WTC11 (cell line): Measurements from ENCODE around the gene AGBL4. TPM values are rescaled to one million over a fixed set of nuclear protein-coding genes. Genes with fewer than 3 reads are reported as not detected.
A peak's percentile ranks its signal among the peaks of the same experiment; 100 is the strongest.

Experiments
- ATAC-seq: fragments of 200-7000 bp; cut with Tn5 transposase; 2 replicates; pipeline ENCODE4 v1.10.0; 2021; ENCODE audit warnings: mild to moderate bottlenecking, moderate library complexity
- CTCF ChIA-PET: fragments of 300-600 bp; sonication (Branson Sonifier 250); formaldehyde crosslinking; loops from one replicate; lab custom pipeline; 2021; ENCODE audit warnings: antibody characterized with exemption; lab: Charles Lee
- POLR2A ChIA-PET: fragments of 350-600 bp; sonication (Branson Sonifier 250); formaldehyde crosslinking; loops from one replicate; lab custom pipeline; 2021; ENCODE audit warnings: antibody characterized with exemption; lab: Charles Lee
- DNase-seq: peaks from one replicate; pipeline ENCODE4 v3.0.0; 2021; ENCODE audit warnings: low spot score
- H3K27ac Mint-ChIP-seq: 2 replicates; pipeline ENCODE4 v1.8.0; 2021; ENCODE audit warnings: mixed read lengths
- H3K27me3 Mint-ChIP-seq: 2 replicates; pipeline ENCODE4 v1.8.0; 2021; ENCODE audit warnings: low read depth, mild to moderate bottlenecking, moderate library complexity, mixed read lengths
- H3K36me3 Mint-ChIP-seq: 2 replicates; pipeline ENCODE4 v1.8.0; 2021; ENCODE audit warnings: mixed read lengths
- H3K4me1 Mint-ChIP-seq: 2 replicates; pipeline ENCODE4 v1.8.0; 2022; ENCODE audit warnings: mixed read lengths
- H3K4me3 Mint-ChIP-seq: 2 replicates; pipeline ENCODE4 v1.8.0; 2021; ENCODE audit warnings: mild to moderate bottlenecking, moderate library complexity, mixed read lengths
- H3K9me3 Mint-ChIP-seq: 2 replicates; pipeline ENCODE4 v1.8.0; 2021; ENCODE audit warnings: mixed read lengths
- AR ChIP-seq: fragments of 250-450 bp; sonication (Bioruptor Pico); IDR thresholded peaks from 2 replicates; pipeline ENCODE4 v1.9.0; 2021; ENCODE audit warnings: mild to moderate bottlenecking
- ATF6 ChIP-seq: sonication (generic); formaldehyde crosslinking; IDR thresholded peaks from 2 replicates; pipeline ENCODE4 v1.8.1; 2023; ENCODE audit warnings: mild to moderate bottlenecking, missing genetic modification reagents
- CBFB ChIP-seq: sonication (generic); formaldehyde crosslinking; IDR thresholded peaks from 2 replicates; pipeline ENCODE4 v1.8.1; 2022; ENCODE audit warnings: mild to moderate bottlenecking, low read depth, missing genetic modification reagents
- E2F1 ChIP-seq: sonication (generic); formaldehyde crosslinking; IDR thresholded peaks from 2 replicates; pipeline ENCODE4 v1.8.0; 2022; ENCODE audit warnings: mild to moderate bottlenecking, missing genetic modification reagents
- EMX1 ChIP-seq: fragments of 250-450 bp; sonication (Bioruptor Pico); IDR thresholded peaks from 2 replicates; pipeline ENCODE4 v1.8.0; 2021; ENCODE audit warnings: mild to moderate bottlenecking
- ETV6 ChIP-seq: sonication (generic); formaldehyde crosslinking; IDR thresholded peaks from 2 replicates; pipeline ENCODE4 v1.8.1; 2022; ENCODE audit warnings: mild to moderate bottlenecking, missing genetic modification reagents
- GABPB1 ChIP-seq: sonication (generic); formaldehyde crosslinking; IDR thresholded peaks from 2 replicates; pipeline ENCODE4 v1.8.1; 2023; ENCODE audit warnings: mild to moderate bottlenecking, missing genetic modification reagents
- GRHL2 ChIP-seq: fragments of 250-450 bp; sonication (Bioruptor Pico); IDR thresholded peaks from 2 replicates; pipeline ENCODE4 v1.8.0; 2022; ENCODE audit warnings: mild to moderate bottlenecking, moderate library complexity; ENCODE audit not compliant: insufficient replicate concordance, severe bottlenecking
- HMGXB4 ChIP-seq: sonication (generic); formaldehyde crosslinking; IDR thresholded peaks from 2 replicates; pipeline ENCODE4 v1.8.1; 2023; ENCODE audit warnings: mild to moderate bottlenecking, moderate library complexity, missing genetic modification reagents
- JUN ChIP-seq: sonication (generic); formaldehyde crosslinking; IDR thresholded peaks from 2 replicates; pipeline ENCODE4 v1.8.0; 2023; ENCODE audit warnings: mild to moderate bottlenecking, missing genetic modification reagents
- KAT7 ChIP-seq: sonication (generic); formaldehyde crosslinking; IDR thresholded peaks from 2 replicates; pipeline ENCODE4 v1.8.1; 2023; ENCODE audit warnings: missing genetic modification reagents, mild to moderate bottlenecking, borderline replicate concordance
- NR1H2 ChIP-seq: sonication (generic); formaldehyde crosslinking; IDR thresholded peaks from 2 replicates; pipeline ENCODE4 v1.9.0; 2021; ENCODE audit warnings: mild to moderate bottlenecking, moderate library complexity, missing genetic modification reagents
- RORB ChIP-seq: fragments of 250-450 bp; sonication (Bioruptor Pico); IDR thresholded peaks from 2 replicates; pipeline ENCODE4 v1.9.0; 2021; ENCODE audit warnings: mild to moderate bottlenecking
- SP1 ChIP-seq: sonication (generic); formaldehyde crosslinking; conservative IDR thresholded peaks from 2 replicates; pipeline ENCODE4 v1.8.1; 2022; ENCODE audit warnings: missing genetic modification reagents
- TP53 ChIP-seq: sonication (generic); formaldehyde crosslinking; IDR thresholded peaks from 2 replicates; pipeline ENCODE4 v1.8.1; 2023; ENCODE audit warnings: mild to moderate bottlenecking, missing genetic modification reagents
- ZBTB21 ChIP-seq: sonication (generic); formaldehyde crosslinking; IDR thresholded peaks from 2 replicates; pipeline ENCODE4 v1.8.1; 2023; ENCODE audit warnings: mild to moderate bottlenecking, missing genetic modification reagents, borderline replicate concordance
- ZNF281 ChIP-seq: sonication (generic); formaldehyde crosslinking; IDR thresholded peaks from 2 replicates; pipeline ENCODE4 v1.8.0; 2023; ENCODE audit warnings: mild to moderate bottlenecking, missing genetic modification reagents
- ZNF396 ChIP-seq: fragments of 250-450 bp; sonication (Bioruptor Pico); IDR thresholded peaks from 2 replicates; pipeline ENCODE4 v1.8.0; 2021; ENCODE audit warnings: mild to moderate bottlenecking, moderate library complexity, borderline replicate concordance
- ZNF423 ChIP-seq: fragments of 250-450 bp; sonication (Bioruptor Pico); IDR thresholded peaks from 2 replicates; pipeline ENCODE4 v2.1.2; 2022; ENCODE audit warnings: mild to moderate bottlenecking, moderate library complexity
- total RNA-seq: library from RNA; stranded (reverse); gene quantifications from 3 replicates; pipeline ENCODE4 v1.2.3, GENCODE V29; 2021

The AGBL4 gene
- total RNA-seq, 1 experiment from 2014 or later, result 0.87 TPM

GRCh38 chr1:48555271-48555670, 1468.5 kb downstream of the AGBL4 start (continued):
- TF ChIP-seq CBFB (CRISPR knock-in tag), result no peak
- TF ChIP-seq, all 79 proteins: peak for 0

GRCh38 chr1:48552903-48553606, 1470.7 kb downstream of the AGBL4 start:
- no peak for ATAC-seq

GRCh38 chr1:48552420-48552819, 1471.3 kb downstream of the AGBL4 start:
- Mint-ChIP-seq H3K9me3 (no peaks in the 10 kb centered on the region), H3K36me3 (no peaks in the 10 kb centered on the region), H3K27me3 (no peaks in the 10 kb centered on the region; the same call in 1 of the 2 replicates), H3K27ac (no peak overlapping the region), H3K4me1 (peaks cover 7% of the 10 kb centered on the region), H3K4me3 (no peak overlapping the region)
- POLR2A ChIA-PET, result no interaction called here
- DNase-seq (peak; percentile 36), ATAC-seq (peak; percentile 77)
- CTCF ChIA-PET, result interaction anchor here (1.0 to 2.0 kb wide), 2 partner anchors 20 to 125 kb away, joined by 3 to 7 read pairs; no protein-coding TSS in a partner anchor
- TF ChIP-seq EMX1 (no peak), KAT7 (CRISPR knock-in tag) (no peak), E2F1 (CRISPR knock-in tag) (no peak), ZNF396 (CRISPR knock-in tag) (no peak), ATF6 (CRISPR knock-in tag) (no peak)

More at GRCh38 chr1:48552903-48553606, 1470.7 kb downstream of the AGBL4 start:
- no peak for DNase-seq
- Mint-ChIP-seq H3K36me3 (no peaks in the 10 kb centered on the region), H3K27me3 (no peaks in the 10 kb centered on the region; the same call in 1 of the 2 replicates), H3K9me3 (no peaks in the 10 kb centered on the region), H3K4me3 (no peak overlapping the region), H3K27ac (no peak overlapping the region), H3K4me1 (peaks cover 7% of the 10 kb centered on the region)
- ChIA-PET POLR2A (no interaction called here), CTCF (interaction anchor here (0.7 to 2.0 kb wide), 4 partner anchors 20 to 125 kb away, joined by 3 to 7 read pairs (median 4); no protein-coding TSS in a partner anchor)
- TF ChIP-seq TP53 (no peak), JUN (CRISPR knock-in tag) (no peak)

- H3K4me3 Mint-ChIP-seq, result no peak overlapping the region
- no peaks in the 10 kb centered on the region for H3K36me3 Mint-ChIP-seq
- H3K4me1 Mint-ChIP-seq, result peaks cover 7% of the 10 kb centered on the region
- CTCF ChIA-PET, result interaction anchor here (0.9 to 1.2 kb wide), 3 partner anchors 51 to 340 kb away, joined by 3 to 4 read pairs (median 3); no protein-coding TSS in a partner anchor
- DNase-seq (no peak), ATAC-seq (no peak)
- POLR2A ChIA-PET, result no interaction called here
- no peaks in the 10 kb centered on the region for H3K9me3 Mint-ChIP-seq
- H3K27ac Mint-ChIP-seq, result no peak overlapping the region
- H3K27me3 Mint-ChIP-seq, result no peaks in the 10 kb centered on the region; the same call in 1 of the 2 replicates
- TF ChIP-seq ZNF281 (CRISPR knock-in tag) (no peak), GRHL2 (CRISPR knock-in tag) (no peak), KAT7 (CRISPR knock-in tag) (no peak), GABPB1 (CRISPR knock-in tag) (no peak), RORB (CRISPR knock-in tag) (no peak), JUN (CRISPR knock-in tag) (no peak), TP53 (no peak), ZNF423 (CRISPR knock-in tag) (no peak), HMGXB4 (no peak), AR (CRISPR knock-in tag) (no peak), NR1H2 (CRISPR knock-in tag) (no peak), CBFB (CRISPR knock-in tag) (no peak), ETV6 (CRISPR knock-in tag) (no peak), SP1 (CRISPR knock-in tag) (no peak), ZBTB21 (CRISPR knock-in tag) (no peak)
Measured at GRCh38 chr1:48548985-48549384, 1474.8 kb downstream of the AGBL4 start.
